Trophoblast cell (in vitro differentiated cells and primary cell): Measurements from ENCODE around the gene TNS1.

ENCODE experiments used
- DNase-seq, 2 donors: peaks; one replicate each; pipeline ENCODE4 v3.0.0-alpha.2; 2016
- H2AFZ ChIP-seq: 2 replicates; pipeline ENCODE4 v1.6.1; 2013; ENCODE audit warnings: low read length, moderate library complexity, mild to moderate bottlenecking; ENCODE audit not compliant: insufficient read depth, poor library complexity
- H2AK5ac ChIP-seq: 2 replicates; pipeline ENCODE4 v1.6.1; 2013; ENCODE audit warnings: mild to moderate bottlenecking, low read length
- H2BK120ac ChIP-seq: 2 replicates; pipeline ENCODE4 v1.6.1; 2013; ENCODE audit warnings: low read length, mild to moderate bottlenecking, moderate library complexity; ENCODE audit not compliant: insufficient read depth, poor library complexity
- H2BK12ac ChIP-seq: 2 replicates; pipeline ENCODE4 v1.6.1; 2013; ENCODE audit warnings: mild to moderate bottlenecking, low read length, moderate library complexity
- H2BK5ac ChIP-seq: 2 replicates; pipeline ENCODE4 v1.6.1; 2013; ENCODE audit warnings: low read length, low read depth, moderate library complexity, mild to moderate bottlenecking; ENCODE audit not compliant: poor library complexity
- H3K14ac ChIP-seq: 2 replicates; pipeline ENCODE4 v1.6.1; 2013; ENCODE audit warnings: mild to moderate bottlenecking, low read length
- H3K18ac ChIP-seq: 2 replicates; pipeline ENCODE4 v1.6.1; 2013; ENCODE audit warnings: mild to moderate bottlenecking, low read length
- H3K23ac ChIP-seq: 2 replicates; pipeline ENCODE4 v1.6.1; 2013; ENCODE audit warnings: low read length
- H3K27ac ChIP-seq: 2 replicates; pipeline ENCODE4 v1.5.1; 2013; ENCODE audit warnings: low read depth, mild to moderate bottlenecking, inconsistent platforms, low read length, moderate library complexity
- H3K27me3 ChIP-seq: 2 replicates; pipeline ENCODE4 v1.6.1; 2013; ENCODE audit warnings: inconsistent platforms, mild to moderate bottlenecking, low read length, moderate library complexity; ENCODE audit not compliant: insufficient read depth
- H3K36me3 ChIP-seq, 2 experiments: 1 replicate in 1 of 2; 2 replicates in 1 of 2; pipeline ENCODE4 v1.6.1; 2013; ENCODE audit warnings: low read length in 2 of 2, mild to moderate bottlenecking in 2 of 2, moderate library complexity in 1 of 2; ENCODE audit not compliant: insufficient read depth in 2 of 2, control insufficient read depth in 1 of 2
- H3K4ac ChIP-seq: 2 replicates; pipeline ENCODE4 v1.6.1; 2013; ENCODE audit warnings: low read depth, mild to moderate bottlenecking, low read length, moderate library complexity
- H3K4me1 ChIP-seq, 2 experiments: 1 replicate in 1 of 2; 2 replicates in 1 of 2; pipeline ENCODE4 v1.6.1; 2013; ENCODE audit warnings: low read length in 2 of 2, mild to moderate bottlenecking in 2 of 2, moderate library complexity in 1 of 2; ENCODE audit not compliant: insufficient read depth in 2 of 2, control insufficient read depth in 1 of 2
- H3K4me2 ChIP-seq: 2 replicates; pipeline ENCODE4 v1.6.1; 2013; ENCODE audit warnings: inconsistent platforms, mild to moderate bottlenecking, low read length, moderate library complexity
- H3K4me3 ChIP-seq: 2 replicates; pipeline ENCODE4 v1.5.1; 2013; ENCODE audit warnings: mild to moderate bottlenecking, low read depth, low read length, inconsistent platforms
- H3K79me1 ChIP-seq: one replicate; pipeline ENCODE4 v1.6.1; 2013; ENCODE audit warnings: low read length
- H3K79me2 ChIP-seq: 2 replicates; pipeline ENCODE4 v1.6.1; 2013; ENCODE audit warnings: low read length, mild to moderate bottlenecking; ENCODE audit not compliant: control insufficient read depth, insufficient read depth, poor library complexity
- H3K9ac ChIP-seq: 2 replicates; pipeline ENCODE4 v1.6.1; 2013; ENCODE audit warnings: mild to moderate bottlenecking, low read length
- H3K9me3 ChIP-seq: 2 replicates; pipeline ENCODE4 v1.6.1; 2013; ENCODE audit warnings: low read depth, mild to moderate bottlenecking, control low read depth, inconsistent platforms, low read length; ENCODE audit not compliant: insufficient read depth
- H4K12ac ChIP-seq: 2 replicates; pipeline ENCODE4 v1.6.1; 2013; ENCODE audit warnings: low read depth, mild to moderate bottlenecking, low read length, moderate library complexity
- H4K8ac ChIP-seq: 2 replicates; pipeline ENCODE4 v1.6.1; 2013; ENCODE audit warnings: low read depth, mild to moderate bottlenecking, low read length, moderate library complexity
- H4K91ac ChIP-seq: one replicate; pipeline ENCODE4 v1.6.1; 2013; ENCODE audit warnings: low read depth, mild to moderate bottlenecking, low read length, moderate library complexity
- WGBS: extraction: QIAGEN DNeasy Blood & Tissue Kit; methylation state at CpG from one replicate; pipeline ENCODE4 v1.1.7; 2013; ENCODE audit warnings: missing lambda C conversion rate; ENCODE audit not compliant: insufficient read length, insufficient coverage; ENCODE audit errors: extremely low coverage; 5-methylcytosine and 5-hydroxymethylcytosine counted together

TNS1 gene

DNA sequence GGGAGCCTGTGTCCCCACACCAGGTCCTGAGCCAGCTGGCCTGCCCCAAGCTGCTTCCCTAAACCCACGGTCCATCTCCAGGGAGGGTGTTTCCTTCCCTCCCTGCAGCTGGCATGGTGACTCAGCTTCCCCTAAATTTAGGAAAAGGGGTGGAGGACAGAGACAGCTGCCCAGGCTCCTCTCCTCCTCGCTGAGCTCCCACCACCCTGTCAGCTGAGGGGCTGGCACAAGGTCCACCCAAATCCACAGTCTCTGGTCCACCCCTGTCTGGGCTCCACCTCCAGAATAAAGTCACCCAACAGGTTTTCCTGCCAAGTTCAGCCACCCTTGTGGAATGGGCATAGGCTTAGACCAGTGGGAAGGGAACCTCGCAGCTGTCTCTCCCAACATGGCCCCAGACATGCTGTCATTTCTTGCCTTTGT, 156.5 kb downstream of the TNS1 start:
- H3K4ac ChIP-seq: no peak overlapping the region
- no peak overlapping the region for H3K4me2 ChIP-seq
- H4K91ac ChIP-seq: no peak overlapping the region
- H3K4me1 ChIP-seq: peaks cover 5 to 7% of the 10 kb centered on the region in 2 experiments
- no peak overlapping the region for H3K14ac ChIP-seq
- no peak overlapping the region for H4K8ac ChIP-seq
- no peak overlapping the region for H2BK12ac ChIP-seq
- no peak overlapping the region for H2AFZ ChIP-seq
- no peak overlapping the region for H2AK5ac ChIP-seq
- H2BK5ac ChIP-seq: no peak overlapping the region
- H3K79me2 ChIP-seq: no peaks in the 10 kb centered on the region
- H3K27ac ChIP-seq: no peak overlapping the region
- DNase-seq: peak in 1 of 2 donors; percentile 10
- no peak overlapping the region for H3K23ac ChIP-seq
- no peak overlapping the region for H3K18ac ChIP-seq
- no CpG with 5 or more reads among the region's 3 CpGs for WGBS
- H3K9ac ChIP-seq: no peak overlapping the region
- peaks cover 5% of the 10 kb centered on the region for H3K9me3 ChIP-seq
- no peak overlapping the region for H3K4me3 ChIP-seq
- no peak overlapping the region for H2BK120ac ChIP-seq
- H3K79me1 ChIP-seq: no peaks in the 10 kb centered on the region
- H4K12ac ChIP-seq: no peak overlapping the region
- H3K36me3 ChIP-seq: no peaks in the 10 kb centered on the region
- H3K27me3 ChIP-seq: no peaks in the 10 kb centered on the region

DNA sequence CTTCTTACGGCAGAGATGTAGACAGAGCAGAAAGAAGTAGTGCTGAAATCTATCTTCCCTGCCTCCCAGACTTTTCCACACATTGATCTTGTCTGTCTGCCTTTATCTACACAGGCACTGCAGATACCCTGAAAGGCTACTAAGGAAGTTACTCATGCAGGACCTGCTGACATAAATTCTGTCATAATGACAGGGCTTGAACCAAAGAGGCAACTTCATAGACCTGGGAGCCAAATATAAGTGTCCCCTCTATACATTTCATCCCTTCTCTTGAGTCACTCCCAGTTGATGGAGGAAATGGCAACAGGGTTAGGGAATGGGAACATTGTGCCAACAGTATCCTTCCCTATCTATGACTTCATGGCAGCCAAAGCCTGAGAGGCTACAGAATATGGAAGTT, 157.5 kb downstream of the TNS1 start:
- Histone ChIP-seq H3K9ac (no peak overlapping the region), H2BK12ac (no peak overlapping the region), H3K4me3 (no peak overlapping the region), H2BK5ac (no peak overlapping the region), H3K4ac (no peak overlapping the region), H3K27me3 (no peaks in the 10 kb centered on the region), H3K9me3 (peaks cover 5% of the 10 kb centered on the region), H4K8ac (no peak overlapping the region), H3K4me1 (peaks cover 4 to 5% of the 10 kb centered on the region in 2 experiments), H3K36me3 (no peaks in the 10 kb centered on the region), H2AFZ (no peak overlapping the region), H3K27ac (no peak overlapping the region), H4K12ac (no peak overlapping the region), H3K23ac (no peak overlapping the region), H3K14ac (no peak overlapping the region), H3K79me1 (no peaks in the 10 kb centered on the region), H3K4me2 (no peak overlapping the region), H3K79me2 (no peaks in the 10 kb centered on the region), H2BK120ac (no peak overlapping the region), H3K18ac (no peak overlapping the region), H4K91ac (no peak overlapping the region), H2AK5ac (no peak overlapping the region)
- no CpG with 5 or more reads among the region's 1 CpG for WGBS
- no peak for DNase-seq

- Histone ChIP-seq H3K27ac (no peak overlapping the region), H3K27me3 (no peaks in the 10 kb centered on the region), H4K12ac (no peak overlapping the region), H3K4me2 (no peak overlapping the region), H3K4ac (no peak overlapping the region), H3K4me1 (no peaks in the 10 kb centered on the region), H3K23ac (no peak overlapping the region), H3K36me3 (no peaks in the 10 kb centered on the region), H3K9me3 (peaks cover 5% of the 10 kb centered on the region), H3K4me3 (no peak overlapping the region), H2AK5ac (no peak overlapping the region), H2BK5ac (no peak overlapping the region), H2BK120ac (no peak overlapping the region), H2AFZ (no peak overlapping the region), H3K79me1 (no peaks in the 10 kb centered on the region), H4K8ac (no peak overlapping the region), H3K9ac (no peak overlapping the region), H4K91ac (no peak overlapping the region), H2BK12ac (no peak overlapping the region), H3K18ac (no peak overlapping the region), H3K79me2 (no peaks in the 10 kb centered on the region), H3K14ac (no peak overlapping the region)
- no peak for DNase-seq
- WGBS: no CpG with 5 or more reads among the region's 1 CpG
Measured at GRCh38 chr2:217844696-217845095, 158.1 kb downstream of the TNS1 start.

GRCh38 chr2:217843324-217843723, 159.5 kb downstream of the TNS1 start:
- Histone ChIP-seq H3K4me2 (no peak overlapping the region), H4K12ac (no peak overlapping the region), H3K23ac (no peak overlapping the region), H3K27ac (no peak overlapping the region), H2AK5ac (no peak overlapping the region), H4K8ac (no peak overlapping the region), H3K9me3 (peaks cover 5% of the 10 kb centered on the region), H3K4me1 (no peaks in the 10 kb centered on the region), H2BK5ac (no peak overlapping the region), H3K14ac (no peak overlapping the region), H3K27me3 (no peaks in the 10 kb centered on the region), H3K4ac (no peak overlapping the region), H3K79me1 (no peaks in the 10 kb centered on the region), H4K91ac (no peak overlapping the region), H2AFZ (no peak overlapping the region), H2BK120ac (no peak overlapping the region), H3K4me3 (no peak overlapping the region), H2BK12ac (no peak overlapping the region), H3K9ac (no peak overlapping the region), H3K36me3 (no peaks in the 10 kb centered on the region), H3K79me2 (no peaks in the 10 kb centered on the region), H3K18ac (no peak overlapping the region)
- DNase-seq: no peak
- no CpG with 5 or more reads among the region's 1 CpG for WGBS
